Endothelial cell of umbilical vein (primary cell): ENCODE results near the gene ANGPTL1. TPM values are rescaled to one million over a fixed set of nuclear protein-coding genes. Genes with fewer than 3 reads are reported as not detected.

Source experiments
- BruUV-seq: library from RNA; stranded (reverse); fragments of 400-500 nt; replicated peaks from 2 replicates; lab custom pipeline; 2021; lab: Mats Ljungman, UMichigan
- CTCF ChIA-PET: fragments of 300-600, 350-600 bp; sonication (Branson Sonifier 250); formaldehyde crosslinking; loops from one replicate; lab custom pipeline; 2021; ENCODE audit warnings: antibody characterized with exemption, inconsistent platforms; lab: Charles Lee
- POLR2A ChIA-PET: fragments of 300-600, 350-600 bp; sonication (Branson Sonifier 250); formaldehyde crosslinking; loops from one replicate; lab custom pipeline; 2021; ENCODE audit warnings: antibody characterized with exemption, inconsistent platforms; lab: Charles Lee
- DNase-seq: peaks from one replicate; pipeline ENCODE4 v3.0.0-alpha.2; 2011; ENCODE audit warnings: low read depth, low spot score
- FAIRE-seq: peaks from 2 replicates; lab custom pipeline; 2011; peaks lifted over from hg19 to GRCh38; lab: Jason Lieb, UNC
- H2AFZ ChIP-seq: 2 replicates; pipeline ENCODE4 v1.6.0; 2012; ENCODE audit warnings: low read depth, low read length, control low read depth, inconsistent platforms
- H3K27ac ChIP-seq: 2 replicates; pipeline ENCODE4 v1.5.1; 2011; ENCODE audit warnings: low read depth, mild to moderate bottlenecking, control low read depth, low read length, moderate library complexity; ENCODE audit not compliant: insufficient read depth
- H3K27me3 ChIP-seq, 2 experiments: 2 replicates each; pipeline versions ENCODE4 v1.6.0 to v1.6.1; 2011; ENCODE audit warnings: low read length in 2 of 2, mixed read lengths in 1 of 2; ENCODE audit not compliant: control insufficient read depth in 2 of 2, insufficient read depth in 2 of 2
- H3K36me3 ChIP-seq, 2 experiments: 2 replicates in 1 of 2; 3 replicates in 1 of 2; pipeline ENCODE4 v1.5.1; 2011; ENCODE audit warnings: low read length in 2 of 2, mild to moderate bottlenecking in 1 of 2, moderate library complexity in 1 of 2; ENCODE audit not compliant: control insufficient read depth in 2 of 2, insufficient read depth in 2 of 2; ENCODE audit errors: extremely low read depth in 1 of 2
- H3K4me1 ChIP-seq: 3 replicates; pipeline ENCODE4 v1.5.1; 2011; ENCODE audit warnings: mild to moderate bottlenecking, low read length; ENCODE audit not compliant: control insufficient read depth, insufficient read depth; ENCODE audit errors: extremely low read depth
- H3K4me2 ChIP-seq: 2 replicates; pipeline ENCODE4 v1.6.1; 2011; ENCODE audit warnings: low read length, control low read depth, mixed read lengths; ENCODE audit not compliant: insufficient read depth
- H3K4me3 ChIP-seq, 3 experiments: fragments of 200-600 bp in 1 of 3; sonication (generic), shearing (Covaris generic) in 1 of 3; replicated peaks in 1 of 3; 2 replicates each; pipeline ENCODE4 v1.5.1; 2011 to 2016; ENCODE audit warnings: control low read depth in 3 of 3, low read length in 3 of 3, mild to moderate bottlenecking in 2 of 3, inconsistent platforms in 1 of 3, low read depth in 1 of 3, moderate library complexity in 1 of 3; ENCODE audit not compliant: insufficient read depth in 1 of 3
- H3K79me2 ChIP-seq: 2 replicates; pipeline ENCODE4 v1.6.0; 2012; ENCODE audit warnings: low read length, inconsistent platforms; ENCODE audit not compliant: control insufficient read depth, insufficient read depth
- H3K9ac ChIP-seq: replicated peaks from 2 replicates; pipeline ENCODE3; 2011; ENCODE audit warnings: low read length, control low read depth; ENCODE audit not compliant: insufficient read depth; ENCODE audit errors: extremely low read depth
- H3K9me1 ChIP-seq: replicated peaks from 3 replicates; pipeline ENCODE4 v1.6.0; 2011; ENCODE audit warnings: mild to moderate bottlenecking, low read length; ENCODE audit not compliant: control insufficient read depth, insufficient read depth; ENCODE audit errors: extremely low read depth
- H3K9me3 ChIP-seq: replicated peaks from 2 replicates; pipeline ENCODE4 v1.5.1; 2012; ENCODE audit warnings: low read length, inconsistent platforms; ENCODE audit not compliant: control insufficient read depth, insufficient read depth
- H4K20me1 ChIP-seq: replicated peaks from 2 replicates; pipeline ENCODE3; 2011; ENCODE audit warnings: mild to moderate bottlenecking, low read length; ENCODE audit not compliant: control insufficient read depth, insufficient read depth; ENCODE audit errors: extremely low read depth
- EZH2 ChIP-seq: IDR thresholded peaks from 2 replicates; pipeline ENCODE4 v1.6.1; 2012; ENCODE audit warnings: borderline replicate concordance, low read depth, mild to moderate bottlenecking, moderate library complexity, low read length, inconsistent platforms; ENCODE audit not compliant: severe bottlenecking
- FOS ChIP-seq: IDR thresholded peaks from 2 replicates; pipeline ENCODE4 v1.6.1; 2011; ENCODE audit warnings: mild to moderate bottlenecking, low read length, moderate library complexity, borderline replicate concordance; ENCODE audit not compliant: insufficient read depth
- GATA2 ChIP-seq: IDR thresholded peaks from 2 replicates; pipeline ENCODE4 v1.7.0; 2011; ENCODE audit warnings: low read depth, mild to moderate bottlenecking, moderate library complexity, mixed read lengths, low read length; ENCODE audit not compliant: insufficient read length, insufficient read depth
- JUN ChIP-seq: IDR thresholded peaks from 2 replicates; pipeline ENCODE4 v1.6.1; 2011; ENCODE audit warnings: borderline replicate concordance, low read depth; ENCODE audit not compliant: insufficient read length, insufficient read depth
- MYC ChIP-seq: IDR thresholded peaks from one replicate; pipeline ENCODE4 v1.6.1; 2011; ENCODE audit warnings: mild to moderate bottlenecking, low read depth, low read length
- POLR2A ChIP-seq: IDR thresholded peaks from 2 replicates; pipeline ENCODE4 v1.6.1; 2012; ENCODE audit warnings: low read depth, mild to moderate bottlenecking, control low read depth, low read length
- POLR2AphosphoS5 ChIP-seq: IDR thresholded peaks from 2 replicates; pipeline ENCODE4 v1.6.1; 2012; ENCODE audit warnings: low read depth, mild to moderate bottlenecking, control low read depth, low read length, moderate library complexity; ENCODE audit not compliant: insufficient read depth
- dilution Hi-C: fragments of 300-500 bp; cut with MboI; formaldehyde crosslinking; loops from one replicate; pipeline ENCODE4 v1.15.0; 2019; ENCODE audit warnings: low sequenced_read_pairs; ENCODE audit not compliant: extremely low pct_ligation_motif_present
- intact Hi-C: fragments of 100-400 bp; cut with micrococcal nuclease; formaldehyde crosslinking; loops from one replicate; pipeline ENCODE4 v1.10.0; 2022
- polyA plus RNA-seq, 4 experiments: library from polyadenylated mRNA; depleted of rRNA in 3 of 4; stranded (reverse) in 3 of 4; unstranded in 1 of 4; fragments of >200 nt; gene quantifications; 2 replicates each; pipeline versions ENCODE4 v1.2.1 to v1.2.3, GENCODE V29; 2011 to 2012; ENCODE audit warnings: missing spikeins in 1 of 4
- total RNA-seq: library from RNA; stranded (reverse); gene quantifications from 2 replicates; pipeline ENCODE4 v1.2.3, GENCODE V29; 2021
- TF ChIP-seq, protein P1 (sequence below), 2 donors: IDR thresholded peaks; 1 replicate in 1 of 2; 2 replicates in 1 of 2; pipeline ENCODE4 v1.5.1; 2011; ENCODE audit warnings: low read length in 2 of 2, mild to moderate bottlenecking in 2 of 2, moderate library complexity in 2 of 2, control low read depth in 1 of 2, inconsistent platforms in 1 of 2, low read depth in 1 of 2; ENCODE audit not compliant: insufficient read depth in 1 of 2; ENCODE audit errors: extremely low read depth in 1 of 2
- TF ChIP-seq, protein P2 (sequence below): IDR thresholded peaks from 2 replicates; pipeline ENCODE4 v1.6.1; 2011; ENCODE audit not compliant: insufficient read depth, insufficient read length

Gene ANGPTL1
- total and polyA plus RNA-seq, 2 donors (not counting 3 experiments of a cell fraction or from before 2014, with no cell fraction given): 0.15 TPM; not detected in 1

DNA sequence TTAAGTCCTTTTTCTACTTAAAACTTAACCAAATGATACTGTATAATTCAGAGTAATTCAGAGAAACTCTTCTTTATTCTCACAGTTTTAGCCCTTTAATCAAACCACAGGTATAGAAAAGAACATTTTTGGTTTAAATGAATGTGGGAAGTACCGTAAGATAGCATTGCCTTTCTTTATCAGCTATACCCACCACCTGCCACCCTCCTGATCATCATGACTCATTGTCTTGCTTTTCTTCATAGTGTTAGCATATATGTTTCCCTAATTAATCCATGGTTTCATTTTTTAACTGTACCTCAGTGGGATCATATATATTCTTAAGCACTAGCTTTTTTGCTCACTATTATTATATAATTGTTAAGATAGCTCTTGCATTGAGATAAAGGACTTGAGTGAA lies 27.5 kb upstream of the ANGPTL1 start:
- Histone ChIP-seq H3K9me3 (no peaks in the 10 kb centered on the region), H2AFZ (no peak overlapping the region), H3K9ac (no peak overlapping the region), H3K9me1 (peaks cover 2% of the 10 kb centered on the region), H3K4me2 (no peak overlapping the region), H4K20me1 (no peaks in the 10 kb centered on the region), H3K27ac (no peak overlapping the region), H3K36me3 (peaks cover 3 to 4% of the 10 kb centered on the region in 2 experiments), H3K4me3 (no peak overlapping the region), H3K79me2 (no peaks in the 10 kb centered on the region), H3K4me1 (no peaks in the 10 kb centered on the region), H3K27me3 (no peaks in the 10 kb centered on the region)
- no peak for FAIRE-seq
- dilution Hi-C loops (no loop called here), intact Hi-C loops (no loop called here)
- POLR2A ChIA-PET: no interaction called here
- TF ChIP-seq EZH2 (no peak), POLR2AphosphoS5 (no peak), GATA2 (no peak), JUN (no peak), FOS (no peak), MYC (no peak), POLR2A (no peak)
- TF ChIP-seq, protein P1, sequence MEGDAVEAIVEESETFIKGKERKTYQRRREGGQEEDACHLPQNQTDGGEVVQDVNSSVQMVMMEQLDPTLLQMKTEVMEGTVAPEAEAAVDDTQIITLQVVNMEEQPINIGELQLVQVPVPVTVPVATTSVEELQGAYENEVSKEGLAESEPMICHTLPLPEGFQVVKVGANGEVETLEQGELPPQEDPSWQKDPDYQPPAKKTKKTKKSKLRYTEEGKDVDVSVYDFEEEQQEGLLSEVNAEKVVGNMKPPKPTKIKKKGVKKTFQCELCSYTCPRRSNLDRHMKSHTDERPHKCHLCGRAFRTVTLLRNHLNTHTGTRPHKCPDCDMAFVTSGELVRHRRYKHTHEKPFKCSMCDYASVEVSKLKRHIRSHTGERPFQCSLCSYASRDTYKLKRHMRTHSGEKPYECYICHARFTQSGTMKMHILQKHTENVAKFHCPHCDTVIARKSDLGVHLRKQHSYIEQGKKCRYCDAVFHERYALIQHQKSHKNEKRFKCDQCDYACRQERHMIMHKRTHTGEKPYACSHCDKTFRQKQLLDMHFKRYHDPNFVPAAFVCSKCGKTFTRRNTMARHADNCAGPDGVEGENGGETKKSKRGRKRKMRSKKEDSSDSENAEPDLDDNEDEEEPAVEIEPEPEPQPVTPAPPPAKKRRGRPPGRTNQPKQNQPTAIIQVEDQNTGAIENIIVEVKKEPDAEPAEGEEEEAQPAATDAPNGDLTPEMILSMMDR (IDR thresholded peaks at IDR 0.05; ENCODE audit: extremely low read depth in 1 of 2, insufficient read depth in 1 of 2, low read depth in 1 of 2, low read length in 2 of 2): no peak
- TF ChIP-seq, protein P2, sequence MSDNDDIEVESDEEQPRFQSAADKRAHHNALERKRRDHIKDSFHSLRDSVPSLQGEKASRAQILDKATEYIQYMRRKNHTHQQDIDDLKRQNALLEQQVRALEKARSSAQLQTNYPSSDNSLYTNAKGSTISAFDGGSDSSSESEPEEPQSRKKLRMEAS: no peak
- BruUV-seq: no TSS peak
- CTCF ChIA-PET: no interaction called here
- no peak for DNase-seq
